BLaER1 treated with 17β-estradiol and CSF1 and Interleukin-3, amounts not matched to agents 10 nM and 100 nM (cell line): ENCODE results near the gene WDR62.
"Not testable (repeated sequence)": the region's sequence is repeated elsewhere in the genome, so short reads cannot be mapped to it uniquely, and the experiment has no call there.

ENCODE experiments used
- H3K27ac ChIP-seq, 11 experiments: shearing (Covaris generic); formaldehyde crosslinking; 2 replicates each; pipeline ENCODE4 v1.8.1; 2022
- H3K27me3 ChIP-seq, 11 experiments: shearing (Covaris generic); formaldehyde crosslinking; 2 replicates each; pipeline ENCODE4 v1.8.1; 2022
- H3K36me3 ChIP-seq, 11 experiments: shearing (Covaris generic); formaldehyde crosslinking; 2 replicates each; pipeline ENCODE4 v1.8.1; 2022
- H3K4me1 ChIP-seq, 10 experiments: shearing (Covaris generic); formaldehyde crosslinking; 2 replicates each; pipeline ENCODE4 v1.8.1; 2022
- H3K4me2 ChIP-seq, 11 experiments: shearing (Covaris generic); formaldehyde crosslinking; 2 replicates each; pipeline ENCODE4 v1.8.1; 2022
- H3K4me3 ChIP-seq, 10 experiments: shearing (Covaris generic); formaldehyde crosslinking; 2 replicates each; pipeline ENCODE4 v1.8.1; 2022
- H3K9ac ChIP-seq, 11 experiments: shearing (Covaris generic); formaldehyde crosslinking; 2 replicates each; pipeline ENCODE4 v1.8.1; 2022
- H3K9me3 ChIP-seq, 11 experiments: shearing (Covaris generic); formaldehyde crosslinking; replicated peaks in 1 of 11; 2 replicates each; pipeline ENCODE4 v1.8.1; 2022
- H4K20me1 ChIP-seq, 11 experiments: shearing (Covaris generic); formaldehyde crosslinking; 2 replicates each; pipeline ENCODE4 v1.8.1; 2022
- Cebpa-rat ChIP-seq, 11 experiments: shearing (Covaris generic); IDR thresholded peaks; 2 replicates each; pipeline ENCODE4 v1.8.1; 2022

Gene WDR62

DNA sequence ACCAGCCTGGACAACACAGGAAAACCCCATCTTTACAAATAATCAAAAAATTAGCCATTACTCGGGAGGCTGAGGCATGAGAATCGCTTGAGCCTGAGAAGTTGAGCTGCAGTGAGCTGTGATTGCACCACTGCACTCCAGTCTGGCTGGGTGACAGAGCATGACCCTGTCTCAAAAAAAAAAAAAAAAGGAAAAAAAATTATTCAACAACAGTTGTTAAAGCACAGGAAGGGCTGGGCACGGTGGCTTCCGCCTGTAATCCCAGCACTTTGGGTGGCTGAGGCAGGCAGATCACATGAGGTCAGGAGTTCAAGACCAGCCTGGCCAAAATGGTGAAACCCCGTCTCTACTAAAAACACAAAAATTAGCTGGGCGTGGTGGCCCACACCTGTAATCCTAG is 76.5 kb downstream of the WDR62 start:
- peak overlapping the region in 10 of 11 experiments; percentile 54 to 97 (median 84); a peak in 21 of 22 replicates for H3K27ac ChIP-seq
- TF ChIP-seq Cebpa-rat (IDR thresholded peaks at IDR 0.05), result peak in 8 of 11 experiments; percentile 10 to 70 (median 50); a peak in 10 of 22 replicates

DNA sequence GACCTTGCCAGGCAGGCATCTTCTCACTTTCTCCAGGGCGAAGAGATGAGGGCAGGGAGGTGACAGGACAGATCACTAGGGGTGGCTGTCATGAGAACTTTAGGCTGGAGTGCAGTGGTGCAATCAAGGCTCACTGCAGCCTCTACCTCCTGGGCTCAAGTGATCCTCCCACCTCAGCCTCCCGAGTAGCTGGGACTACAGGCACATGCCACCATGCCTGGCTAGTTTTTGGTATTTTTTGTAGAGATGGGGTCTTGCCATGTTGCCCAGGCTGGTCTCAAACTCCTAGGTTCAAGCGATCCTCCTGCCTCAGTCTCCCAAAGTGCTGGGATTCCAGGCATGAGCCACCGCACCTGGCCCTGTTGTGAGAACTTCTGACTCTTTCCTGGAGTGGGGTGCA is 80.2 kb downstream of the WDR62 start:
- H3K4me1 ChIP-seq, result peaks cover 33 to 64% (median 44%) of the 10 kb centered on the region in 10 experiments
- H4K20me1 ChIP-seq, H3K27me3 ChIP-seq, H3K4me3 ChIP-seq, H3K27ac ChIP-seq, H3K36me3 ChIP-seq, H3K9me3 ChIP-seq, H3K4me2 ChIP-seq: not testable (repeated sequence)
- H3K9ac ChIP-seq, result 0 out of 22 replicates have a peak overlapping the region, but pooled peaks of 1 of the 11 experiments have one; percentile 26

More for the DNA sequence above, 76.5 kb downstream of the WDR62 start:
- H3K9me3 ChIP-seq, result peaks cover 0 to 14% (median 0%) of the 10 kb centered on the region in 11 experiments; a peak in 5 of 22 replicates
- not testable (repeated sequence) for H3K36me3 ChIP-seq, H4K20me1 ChIP-seq, H3K27me3 ChIP-seq, H3K4me3 ChIP-seq
- H3K4me2 ChIP-seq, result peak overlapping the region; percentile 44 to 94 (median 75)
- H3K9ac ChIP-seq, result peak overlapping the region in 9 of 11 experiments; percentile 35 to 70 (median 63); a peak in 16 of 22 replicates
- peaks cover 48 to 65% (median 55%) of the 10 kb centered on the region in 10 experiments for H3K4me1 ChIP-seq

DNA sequence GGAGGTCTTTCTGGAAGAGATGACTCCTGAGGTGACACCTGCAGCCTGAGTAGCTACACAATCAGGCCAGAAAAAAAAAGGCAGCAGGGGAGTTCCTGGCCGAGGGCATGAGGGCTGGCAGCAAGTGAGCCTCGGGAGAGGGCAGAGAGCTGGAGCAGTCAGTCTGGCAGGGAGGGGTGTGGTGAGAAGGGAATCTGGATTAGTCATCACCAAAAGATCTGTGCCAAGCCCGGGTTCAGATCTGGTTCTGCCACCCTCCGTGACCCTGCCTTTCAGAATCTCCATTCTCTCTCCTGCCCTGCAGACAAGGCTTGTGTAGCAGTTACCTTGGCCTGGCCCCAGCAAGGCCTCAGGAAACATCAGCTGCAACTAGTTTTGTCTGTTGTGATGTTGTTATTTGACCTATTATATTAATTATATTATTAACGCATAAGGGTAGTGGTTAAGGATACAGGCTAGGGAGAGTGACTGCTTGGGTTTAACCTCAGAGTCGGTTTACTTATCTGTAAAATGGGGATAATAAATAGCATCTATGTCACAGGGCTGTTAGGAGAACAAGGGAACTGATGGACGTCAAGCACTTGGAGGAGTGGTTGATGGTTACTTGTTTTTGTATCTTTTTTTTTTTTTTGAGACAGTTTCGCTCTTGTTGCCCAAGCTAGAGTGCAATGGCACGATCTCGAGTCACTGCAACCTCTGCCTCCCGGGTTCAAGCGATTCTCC is 82.4 kb downstream of the WDR62 start:
- H3K36me3 ChIP-seq, result peaks cover 4 to 10% (median 8%) of the 10 kb centered on the region in 11 experiments; a peak in 20 of 22 replicates
- no peak overlapping the region for H3K27ac ChIP-seq
- H3K4me3 ChIP-seq, result no peak overlapping the region
- H3K9me3 ChIP-seq, result no peaks in the 10 kb centered on the region
- H3K4me2 ChIP-seq, result peak overlapping the region in 5 of 11 experiments; percentile 1 to 70 (median 45); a peak in 7 of 22 replicates
- H3K4me1 ChIP-seq, result peaks cover 19 to 52% (median 32%) of the 10 kb centered on the region in 10 experiments
- H3K27me3 ChIP-seq, result no peaks in the 10 kb centered on the region
- no peak for TF ChIP-seq Cebpa-rat (IDR thresholded peaks at IDR 0.05)
- H4K20me1 ChIP-seq, result peaks cover 10 to 11% (median 10%) of the 10 kb centered on the region in 11 experiments
- peak overlapping the region in 3 of 11 experiments; percentile 0 to 10 (median 7); a peak in 2 of 22 replicates for H3K9ac ChIP-seq

DNA sequence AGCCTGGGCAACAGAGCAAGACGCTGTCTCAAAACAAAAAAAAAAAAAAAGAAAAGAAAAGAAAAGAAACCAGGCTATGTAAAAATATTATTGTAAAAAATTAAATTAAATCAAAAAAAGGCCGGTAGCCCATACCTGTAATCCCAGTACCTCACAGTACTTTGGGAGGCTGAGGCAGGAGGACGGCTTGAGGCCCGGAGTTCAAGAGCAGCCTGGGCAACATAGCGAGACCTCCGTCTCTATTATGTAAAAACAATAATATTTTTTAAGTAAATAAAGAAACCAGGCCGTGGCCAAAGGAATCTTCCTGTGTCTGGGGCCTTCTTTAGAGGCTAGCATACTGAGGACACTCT is 84.4 kb downstream of the WDR62 start:
- Histone ChIP-seq H3K4me1 (peaks cover 15 to 42% (median 22%) of the 10 kb centered on the region in 10 experiments), H3K27ac (peak overlapping the region; percentile 91 to 98 (median 93); a peak in 21 of 22 replicates), H3K9ac (peak overlapping the region; percentile 92 to 98 (median 97)), H3K4me2 (peak overlapping the region; percentile 68 to 91 (median 83)), H3K4me3 (peak overlapping the region; percentile 84 to 99 (median 96)), H4K20me1 (peaks cover 14 to 25% (median 22%) of the 10 kb centered on the region in 11 experiments), H3K36me3 (peaks cover 21 to 28% (median 24%) of the 10 kb centered on the region in 11 experiments), H3K27me3 (no peaks in the 10 kb centered on the region), H3K9me3 (no peaks in the 10 kb centered on the region)
- no peak for TF ChIP-seq Cebpa-rat (IDR thresholded peaks at IDR 0.05)

DNA sequence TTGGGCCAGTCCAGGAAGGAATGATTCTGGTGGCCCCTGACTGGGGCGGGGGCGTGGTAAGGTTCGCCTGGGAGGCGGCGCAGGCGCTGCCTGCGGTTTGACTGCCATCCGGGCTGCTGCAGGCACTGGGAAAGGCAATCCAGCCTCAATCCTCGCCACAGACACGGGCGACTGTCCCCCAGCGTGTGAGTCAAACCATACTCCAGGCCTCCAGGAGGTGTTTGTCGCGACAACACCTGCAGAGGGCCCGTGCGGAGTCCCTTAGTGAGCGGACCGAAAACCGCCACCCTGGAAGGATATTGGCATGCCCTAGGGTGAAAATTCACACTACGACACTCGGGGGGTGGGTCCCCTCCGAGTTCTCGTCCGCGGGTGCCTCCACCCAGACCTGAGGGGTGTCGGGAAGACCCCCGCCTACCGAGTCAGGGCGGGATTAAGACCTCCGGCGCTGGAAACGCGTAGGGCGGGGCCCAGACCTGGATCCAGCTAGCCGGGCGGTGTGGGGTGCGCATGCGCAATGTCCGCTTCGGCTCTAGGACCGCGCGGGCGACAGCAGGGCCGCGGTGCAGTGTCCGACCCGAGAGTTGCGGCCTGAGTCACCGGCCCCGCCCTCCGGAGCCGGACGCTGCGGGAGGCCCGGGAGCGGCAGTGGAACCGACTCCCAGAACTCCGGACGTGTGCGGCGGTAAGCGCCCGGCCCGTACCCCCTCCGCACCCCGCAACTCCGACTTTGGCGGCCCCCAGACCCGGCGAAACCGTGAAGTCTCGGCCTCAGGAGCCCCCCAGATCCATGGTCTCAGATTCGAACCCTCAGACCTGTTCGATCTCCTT is 85.0 kb downstream of the WDR62 start, which contains the start of gene CAPNS1:
TSS of gene CAPNS1 (plus strand) at position 594 of the 831 bp plus-strand sequence. CDS start 946 bp downstream, outside the sequence.
- peak within 1 kb of the TSS; percentile 92 to 98 (median 97) for H3K9ac ChIP-seq
- H3K27ac ChIP-seq, result peak within 1 kb of the TSS; percentile 91 to 98 (median 93)
- H3K4me3 ChIP-seq, result peak within 1 kb of the TSS; percentile 84 to 99 (median 96)
- H3K9me3 ChIP-seq, result no peaks in the 10 kb centered on the region
- peaks cover 15 to 42% (median 22%) of the 10 kb centered on the region in 10 experiments for H3K4me1 ChIP-seq
- TF ChIP-seq Cebpa-rat (IDR thresholded peaks at IDR 0.05), result no peak
- peak within 1 kb of the TSS; percentile 68 to 91 (median 83) for H3K4me2 ChIP-seq
- peaks cover 27 to 34% (median 30%) of the 10 kb centered on the region in 11 experiments for H3K36me3 ChIP-seq
- peaks cover 14 to 30% (median 24%) of the 10 kb centered on the region in 11 experiments for H4K20me1 ChIP-seq
- H3K27me3 ChIP-seq, result no peaks in the 10 kb centered on the region

DNA sequence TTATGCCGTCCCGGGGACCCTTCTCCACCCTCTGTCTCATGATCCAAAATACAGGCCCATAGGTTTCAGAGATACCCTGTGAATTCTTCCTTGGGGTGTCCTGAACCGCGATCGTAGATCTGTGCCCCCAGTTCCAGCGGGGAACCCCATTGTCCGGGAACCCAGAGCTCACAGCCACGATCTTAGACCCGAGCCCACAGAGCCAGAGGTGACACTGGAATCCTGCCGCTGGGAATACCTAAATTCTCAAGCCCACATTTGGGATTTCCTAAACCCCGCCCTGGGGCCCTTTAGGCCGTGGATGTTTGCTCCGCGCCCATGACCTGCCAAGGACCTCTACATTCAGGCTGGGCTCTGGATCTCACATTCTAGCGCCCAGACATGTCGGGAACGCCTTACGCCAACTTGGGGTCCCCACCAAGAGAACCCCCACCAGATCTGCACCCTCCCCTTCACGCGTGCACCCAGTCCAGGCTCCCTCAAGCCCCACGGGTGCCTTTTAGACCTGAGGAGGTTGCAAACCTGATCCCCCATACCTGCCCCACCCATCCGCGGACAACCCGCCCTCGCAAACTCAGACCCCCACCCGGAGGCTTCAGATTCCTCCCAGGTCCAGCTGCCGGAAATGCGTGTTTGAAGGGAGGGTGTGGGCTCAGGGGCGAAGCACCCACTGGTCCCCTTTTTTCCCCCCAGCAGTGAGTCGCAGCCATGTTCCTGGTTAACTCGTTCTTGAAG is 85.8 kb downstream of the WDR62 start:
- peaks cover 34 to 42% (median 38%) of the 10 kb centered on the region in 11 experiments for H3K36me3 ChIP-seq
- peak overlapping the region; percentile 92 to 98 (median 97) for H3K9ac ChIP-seq
- no peaks in the 10 kb centered on the region for H3K9me3 ChIP-seq
- no peak for TF ChIP-seq Cebpa-rat (IDR thresholded peaks at IDR 0.05)
- H3K4me1 ChIP-seq, result peaks cover 15 to 42% (median 22%) of the 10 kb centered on the region in 10 experiments
- H4K20me1 ChIP-seq, result peaks cover 14 to 38% (median 27%) of the 10 kb centered on the region in 11 experiments
- H3K27me3 ChIP-seq, result no peaks in the 10 kb centered on the region
- H3K4me3 ChIP-seq, result peak overlapping the region; percentile 84 to 99 (median 96)
- peak overlapping the region; percentile 91 to 98 (median 93) for H3K27ac ChIP-seq
- H3K4me2 ChIP-seq, result peak overlapping the region; percentile 52 to 91 (median 78)

DNA sequence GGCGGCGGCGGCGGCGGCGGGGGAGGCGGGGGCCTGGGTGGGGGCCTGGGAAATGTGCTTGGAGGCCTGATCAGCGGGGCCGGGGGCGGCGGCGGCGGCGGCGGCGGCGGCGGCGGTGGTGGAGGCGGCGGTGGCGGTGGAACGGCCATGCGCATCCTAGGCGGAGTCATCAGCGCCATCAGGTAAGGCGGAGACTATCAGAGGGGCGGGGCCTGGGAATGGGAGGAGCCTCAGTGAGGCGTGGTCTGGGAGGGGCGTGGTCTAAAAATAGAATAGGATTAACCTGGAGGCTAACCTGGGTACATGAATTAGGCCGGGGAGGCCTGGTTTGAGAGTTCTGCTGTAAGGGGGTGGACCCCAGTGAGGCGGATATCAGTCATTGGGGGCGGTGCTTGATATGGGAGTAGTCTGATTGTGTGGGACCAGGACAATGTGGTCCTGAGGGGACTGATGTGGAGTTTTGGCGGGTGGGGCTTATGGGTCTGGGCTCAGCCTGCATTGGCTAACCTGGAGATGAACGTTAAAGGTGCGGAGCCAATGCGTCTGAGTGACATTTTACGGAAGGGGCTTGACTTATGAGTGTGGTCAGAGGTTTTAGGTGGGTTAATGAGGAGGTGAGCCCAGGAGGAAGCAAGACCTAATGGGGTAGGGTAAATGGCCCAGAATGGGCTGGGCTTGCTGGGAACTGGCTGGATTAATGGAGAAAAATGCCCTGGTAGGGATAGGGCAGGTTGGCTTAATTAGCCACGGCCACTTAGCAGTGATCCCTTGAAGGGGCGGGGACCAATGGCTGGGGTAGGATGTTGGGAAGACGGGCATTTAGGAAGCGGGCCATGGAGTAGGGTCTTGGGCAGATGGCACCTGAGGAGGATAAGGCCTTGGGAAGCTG is 86.6 kb downstream of the WDR62 start:
- TF ChIP-seq Cebpa-rat (IDR thresholded peaks at IDR 0.05), result no peak
- Histone ChIP-seq H3K4me2 (peak overlapping the region; percentile 30 to 91 (median 82)), H3K9ac (peak overlapping the region; percentile 92 to 98 (median 97); a peak in 21 of 22 replicates), H3K27ac (peak overlapping the region in 10 of 11 experiments; percentile 91 to 98 (median 94); a peak in 20 of 22 replicates), H3K9me3 (no peaks in the 10 kb centered on the region), H3K4me3 (peak overlapping the region; percentile 84 to 99 (median 96)), H3K27me3 (no peaks in the 10 kb centered on the region), H3K4me1 (peaks cover 15 to 37% (median 22%) of the 10 kb centered on the region in 10 experiments), H3K36me3 (peaks cover 42 to 50% (median 46%) of the 10 kb centered on the region in 11 experiments), H4K20me1 (peaks cover 16 to 46% (median 34%) of the 10 kb centered on the region in 11 experiments)
